ENCODE results near the gene ERC2.

The ERC2 gene

DNA sequence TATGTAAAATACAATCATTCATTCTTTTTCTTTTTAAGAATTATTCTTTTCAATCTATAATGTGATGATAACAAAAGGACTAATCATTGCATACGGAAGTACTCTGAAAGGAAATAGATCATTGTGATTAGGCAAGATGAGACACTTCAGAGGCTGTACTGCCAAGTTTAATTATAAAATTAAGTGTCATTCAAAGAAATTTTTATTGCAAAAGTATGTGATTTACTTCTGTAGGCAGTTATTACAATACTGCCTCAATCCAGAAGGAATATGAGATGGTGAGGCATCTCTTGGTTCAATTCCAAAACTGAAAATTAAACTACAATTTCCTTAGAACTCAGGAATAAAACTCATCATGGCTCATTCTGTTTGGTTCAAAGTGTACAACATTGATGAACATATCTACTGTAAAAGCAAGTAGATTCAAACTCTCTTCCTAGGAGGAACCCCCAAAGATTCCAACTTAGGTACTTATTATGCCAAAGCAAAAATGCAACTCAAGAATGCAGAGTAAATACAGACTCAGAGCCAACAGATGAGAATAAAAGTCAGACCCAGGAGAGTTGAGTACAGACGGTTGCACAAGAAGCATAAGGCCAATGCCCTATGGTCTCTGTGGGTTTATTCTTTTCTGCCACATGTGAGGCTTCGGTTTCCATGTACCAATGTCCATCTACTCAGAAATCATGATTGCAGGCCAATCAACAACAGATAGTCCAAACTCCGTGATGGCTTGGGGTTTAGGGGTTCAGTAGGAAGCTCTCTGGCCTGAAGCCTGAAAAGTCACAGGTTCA is 862.6 kb downstream of the ERC2 start:
- FAIRE-seq = no peak
- DNase-seq (ENCODE audit: low spot score) = no peak

DNA sequence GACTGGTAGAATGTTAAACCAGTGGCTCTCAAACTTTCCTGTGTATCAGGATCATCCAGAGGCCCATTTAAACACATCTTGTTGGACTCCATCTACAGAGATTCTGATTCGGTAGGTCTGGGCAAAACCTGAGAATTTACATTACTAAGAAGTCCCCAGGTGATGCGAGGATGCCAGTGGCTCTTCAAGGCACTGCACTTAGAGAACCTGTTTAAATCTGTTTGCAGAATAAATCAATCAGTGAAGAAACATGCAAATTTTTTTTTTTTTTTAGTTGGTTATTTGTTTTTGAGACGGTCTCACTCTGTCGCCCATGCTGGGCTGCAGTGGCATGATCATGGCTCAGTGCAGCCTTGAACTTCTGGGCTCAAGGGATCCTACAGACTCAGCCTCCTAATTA is 863.4 kb downstream of the ERC2 start:
- FAIRE-seq (no peak), DNase-seq (ENCODE audit: low spot score) (no peak)

DNA sequence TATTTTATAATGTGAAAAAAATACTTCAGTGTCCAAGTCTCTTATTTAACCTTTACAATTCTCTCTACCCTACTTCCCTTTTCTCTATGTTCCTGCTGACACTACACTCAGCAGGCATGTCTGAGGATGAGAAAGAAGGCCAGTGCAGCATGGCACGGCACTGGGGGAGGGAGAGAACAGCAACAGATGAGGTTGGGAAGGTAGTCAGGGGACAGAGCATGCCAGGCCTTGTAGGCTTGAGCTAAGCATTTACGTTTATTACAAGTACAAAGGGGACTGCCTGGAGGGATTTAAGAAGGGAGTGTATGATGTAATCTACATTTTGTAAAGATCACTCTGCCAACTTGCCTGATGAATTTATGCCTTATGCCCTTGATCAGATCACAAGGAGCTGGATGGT is 863.9 kb downstream of the ERC2 start:
- DNase-seq (ENCODE audit: low spot score) (no peak), FAIRE-seq (no peak)

DNA sequence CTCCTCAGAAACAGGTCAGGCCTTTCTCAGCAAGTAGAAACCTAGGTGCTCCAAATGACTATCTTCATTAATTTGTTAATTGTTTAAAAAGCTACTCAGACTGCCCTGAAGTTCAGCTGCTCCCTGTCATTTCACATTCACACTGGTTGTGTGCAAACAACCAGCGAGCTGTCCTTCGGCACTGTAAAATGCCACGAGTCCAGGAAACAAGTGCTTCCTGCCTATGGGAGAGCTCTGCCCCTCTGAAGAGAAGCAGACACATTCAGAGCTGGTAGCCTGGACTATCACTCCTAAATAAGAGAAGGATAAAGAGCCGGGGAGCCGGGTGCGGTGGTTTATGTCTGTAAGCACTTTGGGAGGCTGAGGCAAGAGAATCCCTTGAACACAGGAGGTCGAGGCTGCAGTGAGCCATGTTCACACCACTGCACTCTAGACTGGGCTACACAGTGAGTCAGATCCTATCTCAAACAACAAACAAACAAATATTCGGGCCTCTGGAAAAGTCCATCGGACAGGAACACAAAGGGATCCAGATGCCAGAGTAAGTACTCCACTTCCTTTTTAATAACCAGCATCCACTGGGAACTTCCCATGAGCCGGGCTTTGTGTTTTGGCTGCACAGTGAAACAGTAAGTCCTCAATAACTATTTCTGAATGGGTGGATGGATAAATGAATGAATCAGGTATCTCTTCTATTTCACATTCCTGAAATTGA is 866.7 kb downstream of the ERC2 start:
- no peak for DNase-seq (ENCODE audit: low spot score)
- FAIRE-seq = no peak

DNA sequence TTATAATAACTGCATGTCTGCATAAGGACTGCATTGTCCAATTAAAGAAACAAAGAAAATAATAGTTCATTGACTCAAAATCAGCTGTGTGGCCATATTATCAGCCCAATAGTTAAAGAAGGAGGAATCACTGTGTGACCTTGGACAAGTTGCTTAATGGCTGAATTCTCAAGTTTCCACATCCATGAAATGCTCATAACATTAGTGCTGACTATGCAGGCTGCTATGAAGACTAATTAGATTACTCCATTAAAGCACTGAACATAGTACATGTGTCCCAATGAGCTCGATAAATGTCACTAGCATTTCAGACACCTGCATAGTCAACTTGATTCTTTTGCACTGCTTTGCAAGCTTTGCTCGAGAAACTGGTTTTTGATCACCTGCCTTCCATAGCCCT is 870.0 kb downstream of the ERC2 start:
- DNase-seq (ENCODE audit: low spot score) (no peak), FAIRE-seq (no peak)

DNA sequence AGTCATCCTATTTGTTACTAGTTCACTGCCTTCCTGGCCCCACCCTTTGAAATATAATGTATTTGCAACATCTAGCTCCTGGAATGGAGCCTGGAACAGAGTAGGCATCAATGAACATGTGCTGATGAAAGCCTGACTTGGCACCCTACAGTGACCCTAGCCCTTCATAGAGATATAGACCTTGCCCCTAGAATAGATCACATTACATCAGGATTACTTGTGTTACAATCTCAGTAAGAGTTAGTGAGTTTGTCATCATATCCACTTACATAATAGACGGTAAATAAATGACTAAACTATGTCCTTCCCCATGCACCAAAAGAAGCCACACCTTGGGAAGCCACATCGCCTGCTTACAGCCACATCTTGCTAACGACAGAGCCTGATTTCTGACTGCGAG is 870.6 kb downstream of the ERC2 start:
- DNase-seq (ENCODE audit: low spot score) (no peak), FAIRE-seq (no peak)

DNA sequence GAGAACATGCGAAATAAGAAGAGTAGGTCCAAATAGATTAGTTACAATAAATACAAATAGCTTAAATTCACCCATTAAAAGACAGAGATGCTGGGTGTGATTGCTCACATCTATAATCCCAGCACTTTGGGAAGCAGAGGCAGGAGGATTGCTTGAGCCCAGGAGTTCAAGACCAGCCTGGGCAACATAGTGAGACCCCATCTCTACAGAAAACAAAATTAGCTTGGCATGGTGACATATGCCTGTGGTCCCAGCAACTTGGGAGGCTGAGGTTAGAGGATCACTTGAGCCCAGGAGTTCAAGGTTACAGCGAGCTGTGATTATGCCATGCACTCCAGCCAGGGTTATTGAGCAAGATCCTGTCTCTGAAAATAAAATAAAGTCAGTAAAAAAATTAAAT is 872.1 kb downstream of the ERC2 start:
- no peak for DNase-seq (ENCODE audit: low spot score)
- FAIRE-seq = no peak

DNA sequence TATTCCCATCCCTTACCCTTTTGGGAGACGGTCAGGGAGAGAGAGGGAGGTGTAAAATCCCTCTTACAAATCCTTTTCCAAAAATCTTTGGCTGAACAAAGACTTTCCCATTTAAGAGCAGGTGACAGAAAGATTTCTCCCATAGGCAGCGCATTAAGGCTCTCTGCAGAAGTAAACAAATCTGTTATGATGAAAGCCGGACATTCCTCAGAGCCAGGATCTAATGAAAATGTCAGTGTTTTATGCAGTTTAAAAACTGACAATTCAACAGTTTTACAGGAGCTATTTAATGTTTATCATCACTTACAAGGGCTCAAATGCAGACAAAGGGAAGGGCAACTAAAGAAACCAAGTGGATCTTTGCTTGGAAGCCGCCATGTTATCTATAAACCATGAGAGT is 872.8 kb downstream of the ERC2 start:
- FAIRE-seq (no peak), DNase-seq (ENCODE audit: low spot score) (no peak)

DNA sequence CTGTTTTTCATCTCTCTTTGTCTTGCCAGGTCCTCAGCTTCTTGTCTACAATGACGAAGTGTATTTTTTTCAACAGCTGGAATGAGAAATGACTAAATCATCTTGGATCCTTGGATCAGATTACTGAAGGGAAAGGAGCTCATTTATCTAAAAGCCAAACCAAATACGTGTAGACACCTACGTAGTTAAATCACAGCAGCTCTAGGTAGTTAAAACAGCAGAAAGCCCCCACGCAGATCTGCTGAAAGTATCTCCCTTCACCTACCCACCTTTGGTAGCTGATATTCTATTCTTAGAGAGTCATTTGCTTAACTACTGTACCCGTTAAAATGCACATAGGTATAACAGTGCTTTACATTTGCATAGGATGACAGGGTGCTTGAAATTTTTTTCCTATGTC is 875.7 kb downstream of the ERC2 start:
- DNase-seq (ENCODE audit: low spot score) = no peak
- FAIRE-seq = no peak

DNA sequence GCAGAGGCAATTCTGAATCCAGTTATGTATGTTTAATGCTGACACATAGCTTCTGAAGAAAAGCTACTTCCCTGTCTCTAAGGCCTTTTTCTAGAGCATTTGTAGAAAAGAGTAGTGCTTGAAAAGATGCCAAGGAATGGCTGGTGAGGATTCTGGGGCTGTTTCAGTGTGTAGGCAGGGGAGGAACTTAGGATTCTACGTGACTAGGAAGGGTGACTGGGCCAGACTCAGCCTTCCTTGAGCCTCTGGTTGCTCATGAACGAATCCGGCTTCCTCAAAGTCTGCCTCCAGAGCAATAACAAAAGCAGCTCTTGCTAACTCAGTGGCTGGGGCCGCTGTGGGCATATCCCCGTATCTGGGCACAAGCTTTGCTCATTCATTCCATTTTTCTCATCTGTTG is 876.4 kb downstream of the ERC2 start:
- no peak for DNase-seq (ENCODE audit: low spot score)
- FAIRE-seq = no peak

DNA sequence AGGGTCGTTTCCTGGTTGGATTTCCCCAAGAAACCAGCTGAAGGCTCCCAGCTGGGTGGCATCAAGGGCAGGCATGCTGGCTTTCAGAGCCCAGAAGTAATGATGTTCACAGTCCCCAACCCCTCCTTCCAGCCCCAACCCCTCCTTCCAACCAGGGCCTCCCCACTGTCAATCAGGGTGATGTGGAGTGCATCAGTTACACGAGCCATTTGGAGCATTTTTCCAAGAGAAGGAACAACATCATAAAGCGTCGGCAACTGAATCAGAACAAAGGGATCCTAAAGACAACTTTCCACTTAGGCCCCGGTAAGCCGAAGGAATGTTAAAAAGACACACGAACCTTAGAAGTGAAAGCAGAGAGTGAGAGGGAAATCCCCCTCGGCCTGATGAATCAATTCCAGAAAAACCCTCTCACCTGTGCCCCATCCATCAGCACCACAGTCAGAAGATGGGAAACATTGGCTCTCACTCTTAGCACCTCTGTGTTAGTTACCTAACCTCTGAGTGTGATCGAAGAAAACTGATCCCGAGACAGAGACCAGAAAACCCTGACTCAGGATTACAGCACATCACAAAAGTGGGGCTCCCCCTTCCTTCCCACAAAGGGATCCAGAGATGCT is 880.0 kb downstream of the ERC2 start:
- FAIRE-seq (no peak), DNase-seq (ENCODE audit: low spot score) (no peak)

DNA sequence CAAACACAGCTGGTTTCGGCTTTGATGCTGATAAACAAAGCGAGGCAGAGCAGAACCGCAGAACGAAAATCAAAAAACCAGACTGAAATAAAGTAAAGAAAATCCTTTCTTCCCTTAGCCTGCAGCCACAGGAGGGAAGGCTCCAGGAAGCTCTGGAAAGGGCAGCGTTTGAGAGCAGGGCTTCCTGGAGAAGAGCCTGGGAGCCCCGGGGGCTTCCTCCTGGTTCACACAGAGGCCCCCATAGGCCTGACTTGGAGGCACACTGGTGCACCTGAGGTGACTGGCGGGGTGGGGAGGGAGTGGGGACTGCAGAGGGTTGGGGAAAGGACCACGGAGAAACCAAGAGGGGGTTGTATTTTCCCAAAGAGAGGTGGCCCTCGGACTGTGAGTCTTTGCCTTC is 882.4 kb downstream of the ERC2 start:
- FAIRE-seq = no peak

DNA sequence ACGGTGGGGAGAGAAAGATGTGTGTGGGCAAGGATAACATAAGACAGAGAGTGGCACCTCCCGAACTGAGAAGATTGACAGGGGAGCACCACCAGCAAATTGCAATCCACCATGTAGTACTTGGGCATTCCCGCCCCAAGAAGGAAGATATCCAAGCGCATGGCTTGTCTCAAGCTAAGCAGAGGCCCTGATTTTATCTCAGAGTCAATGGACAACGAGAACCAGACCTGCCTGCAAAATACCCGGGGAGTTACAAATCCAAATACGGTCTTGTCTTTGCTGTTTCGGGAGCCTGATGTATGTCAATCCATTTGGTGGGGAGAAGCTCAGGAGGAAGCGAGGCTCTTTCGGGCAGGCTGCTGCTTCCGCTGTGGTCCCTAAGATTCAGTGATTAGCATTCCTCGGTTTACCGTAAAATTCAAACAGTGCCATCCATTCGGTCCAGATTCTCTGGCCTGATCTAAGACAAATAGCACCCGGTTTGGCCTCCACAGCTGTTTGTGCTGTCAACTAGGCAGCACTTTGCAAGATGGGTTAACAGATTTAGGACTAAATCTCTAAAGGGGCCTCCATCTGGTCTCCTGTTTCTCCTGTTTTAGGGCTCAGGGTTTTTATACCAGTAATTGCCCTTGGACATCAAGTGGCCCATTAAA is 883.4 kb downstream of the ERC2 start:
- FAIRE-seq (no peak), DNase-seq (ENCODE audit: low spot score) (no peak)

More for the DNA sequence above, 882.4 kb downstream of the ERC2 start:
- DNase-seq (ENCODE audit: low spot score) = no peak

DNA sequence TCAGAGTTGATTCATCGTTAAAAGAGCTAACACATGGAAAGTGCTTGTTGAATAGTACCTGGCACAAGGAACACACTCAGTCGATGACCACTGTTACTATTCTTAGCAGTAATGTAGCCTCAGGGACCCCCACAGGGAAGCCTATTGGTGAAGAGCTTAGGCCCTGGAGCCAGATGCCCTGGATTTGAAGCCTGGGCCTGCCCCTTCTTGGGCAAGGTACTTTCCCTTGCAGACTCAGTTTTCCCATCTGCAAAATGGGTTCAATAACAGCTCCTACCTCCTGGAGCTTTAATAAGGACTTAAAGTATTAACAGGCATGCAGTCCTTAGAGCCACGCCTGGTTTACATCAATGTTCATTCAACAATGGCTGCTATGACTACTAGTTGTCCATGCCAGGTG is 884.2 kb downstream of the ERC2 start:
- DNase-seq (ENCODE audit: low spot score) (no peak), FAIRE-seq (no peak)

DNA sequence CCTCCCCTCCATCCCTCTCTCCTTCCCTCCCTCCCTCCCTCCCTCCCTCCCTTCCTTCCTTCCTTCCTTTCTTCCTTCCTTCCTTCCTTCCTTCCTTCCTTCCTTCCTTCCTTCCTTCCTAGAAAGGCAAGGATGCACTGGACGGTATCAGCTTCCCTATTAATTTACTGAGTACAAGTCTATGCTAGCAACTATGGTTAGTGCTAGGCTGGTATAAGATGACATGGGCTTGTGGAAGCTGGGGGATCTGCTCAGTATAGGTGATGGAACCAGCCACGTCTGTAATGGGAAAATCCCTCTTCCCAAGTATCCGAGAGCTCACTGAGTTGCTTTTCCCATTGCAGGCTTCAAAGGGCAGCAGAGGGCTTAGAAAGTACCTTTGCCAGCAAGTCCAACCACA is 884.8 kb downstream of the ERC2 start:
- DNase-seq (ENCODE audit: low spot score) (no peak), FAIRE-seq (no peak)

DNA sequence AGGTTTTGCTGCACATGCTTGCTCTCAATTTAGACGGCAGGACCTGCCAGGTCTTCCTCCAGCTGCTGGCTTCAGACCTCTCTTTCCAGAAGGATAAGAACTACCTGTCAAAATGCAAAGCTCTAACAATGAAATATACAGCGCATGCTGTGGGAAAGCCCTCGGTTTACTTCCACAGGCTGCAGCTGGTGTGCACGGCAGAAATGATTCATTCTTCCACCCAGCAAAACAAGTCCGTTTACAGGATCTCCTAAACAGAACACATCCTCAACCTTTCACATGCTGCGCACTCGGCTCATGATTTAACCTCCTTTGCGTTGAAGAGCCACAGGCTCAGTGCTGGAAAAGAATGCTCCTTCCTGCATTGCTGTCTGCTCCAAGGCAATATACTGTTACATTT is 888.8 kb downstream of the ERC2 start:
- FAIRE-seq (no peak), DNase-seq (ENCODE audit: low spot score) (no peak)

DNA sequence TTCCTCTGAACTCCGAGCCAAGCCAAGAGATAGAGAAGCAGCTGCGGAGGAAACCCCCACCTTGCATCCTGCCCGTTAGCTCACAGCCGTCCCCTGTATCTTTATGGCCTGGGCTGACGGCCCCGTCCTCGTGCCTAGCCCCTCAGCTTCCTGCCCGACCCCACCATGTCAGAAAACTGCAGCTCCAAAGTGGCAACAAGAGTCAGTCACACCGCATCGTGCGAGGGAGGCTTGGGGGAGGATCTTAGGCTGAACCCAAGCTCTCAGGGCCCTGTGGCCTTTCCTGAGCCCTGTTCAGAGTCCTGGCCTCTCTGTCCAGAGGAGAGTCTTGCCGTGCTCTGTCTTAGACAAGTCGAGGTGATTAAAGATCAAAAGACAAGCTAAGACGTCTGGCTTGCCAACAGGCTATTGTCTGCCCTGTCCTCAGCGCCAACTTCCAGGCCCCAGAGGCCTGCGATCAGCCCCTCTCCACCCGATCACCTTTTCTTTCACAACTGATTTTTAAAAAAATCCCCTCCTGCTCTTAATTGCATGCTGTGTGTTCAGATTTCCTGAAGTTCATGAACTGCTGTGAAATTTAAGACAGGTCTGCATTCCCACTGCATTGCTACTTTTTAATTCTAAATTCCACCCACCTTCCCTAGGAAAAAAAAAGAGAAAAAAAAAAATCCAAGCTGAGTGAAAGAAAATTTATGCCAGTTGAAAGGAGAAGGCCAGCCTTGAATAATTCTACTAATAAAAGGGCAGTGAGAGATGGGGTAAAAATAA is 891.5 kb downstream of the ERC2 start:
- no peak for FAIRE-seq
- DNase-seq (ENCODE audit: low spot score) = no peak

DNA sequence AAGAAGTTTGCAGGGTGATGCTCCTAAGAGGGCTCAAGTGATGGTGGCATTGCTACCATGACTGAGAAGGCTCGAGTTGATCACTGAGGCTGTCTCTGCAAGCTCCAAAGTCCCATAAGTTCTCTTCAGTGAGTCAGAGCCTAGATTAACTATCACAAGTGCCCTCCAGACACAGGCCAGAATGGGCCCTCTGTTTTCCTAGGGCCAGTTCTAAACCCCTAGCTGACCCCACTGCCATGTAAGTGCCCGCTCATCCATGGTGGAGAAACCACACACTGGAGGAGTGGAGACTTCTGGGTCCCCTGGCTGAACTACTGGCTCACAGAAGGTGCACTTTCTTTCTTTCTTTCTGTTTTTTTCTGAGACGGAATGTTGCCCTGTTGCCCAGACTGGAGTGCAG is 893.6 kb downstream of the ERC2 start:
- FAIRE-seq (no peak), DNase-seq (ENCODE audit: low spot score) (peak; percentile 21)

DNA sequence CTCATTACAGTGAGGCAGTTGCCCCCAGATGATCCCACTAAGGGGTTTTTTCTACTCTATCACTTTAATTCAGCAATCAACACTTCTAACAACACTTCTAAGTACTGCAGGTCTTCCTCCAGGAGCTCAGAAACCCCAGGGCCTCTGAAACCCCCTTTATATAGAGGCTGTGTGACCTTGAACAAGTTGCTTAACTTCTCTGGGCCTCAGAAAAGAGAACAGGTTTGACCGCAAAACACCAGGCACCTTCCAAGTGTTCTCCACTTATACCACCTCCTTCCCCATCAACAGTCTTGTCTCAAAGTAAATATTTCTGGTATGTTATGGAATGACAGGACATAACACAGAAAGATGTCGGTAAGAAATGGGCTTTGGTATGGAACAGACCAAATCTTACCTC is 895.5 kb downstream of the ERC2 start:
- FAIRE-seq = no peak
- no peak for DNase-seq (ENCODE audit: low spot score)

DNA sequence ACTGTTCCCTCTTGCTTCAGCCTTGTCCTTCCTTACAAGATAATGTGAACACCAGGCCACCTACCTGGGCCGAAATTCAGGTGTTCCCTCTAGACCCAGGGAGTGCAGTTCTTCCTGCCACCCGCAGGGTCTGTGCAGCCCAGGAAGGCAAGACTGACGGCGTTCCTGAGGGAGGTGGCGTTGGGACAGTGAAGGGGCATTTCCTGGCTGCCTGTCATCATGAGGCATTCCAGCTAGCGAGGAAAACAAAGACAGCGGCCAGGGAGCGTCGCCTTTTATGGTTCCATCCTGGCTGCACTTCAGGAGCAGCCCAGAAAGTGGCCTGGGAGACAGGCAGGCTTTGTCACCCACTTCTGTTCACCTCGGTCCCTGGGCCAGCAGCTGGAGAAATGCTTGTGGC is 896.4 kb downstream of the ERC2 start:
- FAIRE-seq = no peak
- peak; percentile 8 for DNase-seq (ENCODE audit: low spot score)

DNA sequence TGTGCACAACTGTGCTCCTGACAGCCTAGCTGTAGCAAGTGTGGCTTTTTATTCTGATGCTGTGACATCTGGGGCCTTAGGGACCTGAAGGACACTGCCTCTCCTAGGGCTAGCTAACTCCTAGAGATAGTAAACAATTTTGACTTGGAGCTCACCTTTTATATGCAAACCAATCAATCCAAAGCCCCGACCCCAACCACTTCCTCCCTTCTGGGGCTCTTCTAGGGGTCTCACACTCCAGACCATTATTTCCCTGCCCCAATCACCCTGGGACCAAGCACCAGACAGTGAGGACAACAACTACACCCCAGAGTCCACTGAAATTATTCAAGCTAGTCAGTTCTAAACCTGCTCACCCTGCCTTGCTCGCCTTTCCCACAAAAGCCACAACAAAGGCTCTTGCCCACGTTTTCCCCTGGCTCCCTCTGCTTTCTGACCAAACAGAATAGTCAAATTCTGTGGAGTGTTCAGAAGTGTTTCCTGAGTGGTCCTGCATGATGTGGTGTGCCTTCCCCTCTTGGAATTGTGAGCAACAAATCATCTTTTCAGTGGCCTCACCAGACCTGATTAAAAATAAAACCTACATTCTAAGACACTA is 897.0 kb downstream of the ERC2 start:
- FAIRE-seq (no peak), DNase-seq (ENCODE audit: low spot score) (no peak)

Measured in RCC 7860 (cell line).